HUDEP-2 (cell line): Measurements from ENCODE around the gene TMEM175.
A peak's percentile ranks its signal among the peaks of the same experiment; 100 is the strongest.

ENCODE experiments used
- DNase-seq, 76 experiments: peaks; one replicate each; lab custom pipeline; 2025; ENCODE audit not compliant: unreplicated experiment in 76 of 76; lab: John Stamatoyannopoulos, UW

Gene TMEM175

GRCh38 chr4:957231-957580, 24.9 kb downstream of the TMEM175 start:
- no peak for DNase-seq

GRCh38 chr4:957581-958313, 25.5 kb downstream of the TMEM175 start:
- DNase-seq: no peak

- DNase-seq: no peak
Measured at GRCh38 chr4:958314-958665, 26.0 kb downstream of the TMEM175 start.

- DNase-seq: no peak
Measured at GRCh38 chr4:958696-959337, 26.6 kb downstream of the TMEM175 start.

GRCh38 chr4:959338-960139, 27.3 kb downstream of the TMEM175 start:
- no peak for DNase-seq

- peak in 1 of 76 experiments; percentile 2 for DNase-seq
Measured at GRCh38 chr4:960140-960635, 27.9 kb downstream of the TMEM175 start.

- DNase-seq: no peak
Measured at GRCh38 chr4:960636-961350, 28.5 kb downstream of the TMEM175 start.

DNA sequence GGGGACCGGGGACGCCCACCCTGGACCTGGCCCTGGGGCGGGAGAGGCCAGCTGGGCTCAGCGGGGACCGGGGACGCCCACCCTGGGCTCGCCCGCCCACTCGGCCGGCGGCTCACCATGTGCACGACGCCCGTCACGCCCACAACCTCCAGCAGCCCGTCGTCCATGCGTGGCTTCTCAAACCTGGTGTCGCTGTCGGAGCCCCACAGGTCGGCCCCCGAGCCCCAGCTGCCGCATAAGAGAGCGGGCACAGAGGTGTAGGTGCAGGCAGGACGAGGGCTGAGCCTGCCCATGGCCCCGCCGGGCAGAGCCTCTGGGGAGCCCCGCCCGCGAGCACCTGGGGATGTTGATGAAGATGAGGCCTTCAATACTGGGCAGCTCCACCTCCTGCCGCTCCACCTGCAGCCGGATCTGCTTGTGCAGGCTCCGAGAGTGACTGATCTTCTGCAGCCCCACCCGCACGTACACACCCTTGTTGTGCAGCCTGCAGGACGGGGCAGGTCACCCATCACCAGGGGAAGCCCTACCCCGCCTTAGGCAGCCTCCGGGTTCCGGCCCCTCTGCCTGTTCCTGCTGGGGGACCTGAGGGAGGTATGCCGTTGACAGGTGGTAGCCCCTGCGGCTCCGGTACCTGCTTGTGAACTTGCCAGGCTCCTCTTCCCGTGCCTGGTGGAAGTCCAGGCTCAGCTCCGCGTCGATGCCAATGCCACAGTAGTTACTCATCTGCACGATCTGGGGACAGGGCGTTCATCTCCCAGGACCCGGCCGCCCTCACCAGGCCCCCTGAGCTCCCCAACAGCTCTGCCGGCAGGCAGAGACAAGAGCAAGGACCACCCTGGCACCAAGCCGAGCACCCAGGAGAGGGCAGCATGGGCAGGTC, 29.3 kb downstream of the TMEM175 start:
- DNase-seq: no peak

DNA sequence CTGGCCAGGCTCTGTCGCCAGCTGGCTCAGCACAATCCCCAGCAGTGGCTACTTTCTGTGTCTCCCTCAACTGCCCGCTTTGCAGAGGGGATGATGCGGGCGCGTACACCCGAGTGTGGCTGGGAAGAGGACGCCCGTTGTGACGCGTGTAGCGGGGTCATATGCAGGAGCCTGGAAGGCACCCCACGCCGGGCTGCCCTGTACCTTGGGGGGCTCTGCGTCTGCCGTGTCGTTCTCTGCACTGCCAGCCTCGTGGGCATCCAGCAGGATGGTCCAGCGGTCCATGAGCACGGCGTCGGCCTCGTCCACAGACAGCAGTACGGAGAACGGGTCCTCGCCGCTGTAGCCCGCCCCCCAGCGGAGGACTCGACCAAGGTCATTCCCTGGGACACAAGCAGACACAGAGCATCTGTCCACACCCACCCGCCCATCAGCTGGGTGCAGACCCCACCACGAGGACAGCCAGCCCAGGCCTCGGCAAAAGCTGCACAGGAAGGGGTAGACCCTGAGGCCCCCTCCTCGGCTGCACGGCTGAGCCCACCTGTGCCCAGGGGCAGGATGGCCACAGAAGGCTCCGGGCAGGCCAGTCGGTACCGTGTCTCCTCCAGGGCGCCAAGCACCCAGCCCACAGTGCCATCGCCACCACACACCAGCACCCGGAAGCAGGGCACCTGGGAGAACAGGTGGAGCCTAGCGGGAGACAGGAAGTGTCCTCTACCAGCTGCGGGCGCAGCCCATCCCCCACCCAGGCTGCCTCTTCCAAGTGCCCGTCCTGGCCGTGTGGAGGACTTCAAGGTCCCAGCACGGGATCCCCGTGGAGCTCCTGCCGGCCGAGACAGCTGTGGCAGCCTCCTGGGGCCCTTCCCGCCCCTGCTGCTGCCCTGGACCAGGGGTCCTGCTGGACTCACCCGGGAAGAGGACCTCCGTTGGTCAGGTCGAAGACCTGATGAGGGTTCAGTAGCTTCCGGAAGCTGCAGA, 30.3 kb downstream of the TMEM175 start:
- DNase-seq: no peak

- no peak for DNase-seq
Measured at GRCh38 chr4:963276-964225, 31.3 kb downstream of the TMEM175 start.

DNA sequence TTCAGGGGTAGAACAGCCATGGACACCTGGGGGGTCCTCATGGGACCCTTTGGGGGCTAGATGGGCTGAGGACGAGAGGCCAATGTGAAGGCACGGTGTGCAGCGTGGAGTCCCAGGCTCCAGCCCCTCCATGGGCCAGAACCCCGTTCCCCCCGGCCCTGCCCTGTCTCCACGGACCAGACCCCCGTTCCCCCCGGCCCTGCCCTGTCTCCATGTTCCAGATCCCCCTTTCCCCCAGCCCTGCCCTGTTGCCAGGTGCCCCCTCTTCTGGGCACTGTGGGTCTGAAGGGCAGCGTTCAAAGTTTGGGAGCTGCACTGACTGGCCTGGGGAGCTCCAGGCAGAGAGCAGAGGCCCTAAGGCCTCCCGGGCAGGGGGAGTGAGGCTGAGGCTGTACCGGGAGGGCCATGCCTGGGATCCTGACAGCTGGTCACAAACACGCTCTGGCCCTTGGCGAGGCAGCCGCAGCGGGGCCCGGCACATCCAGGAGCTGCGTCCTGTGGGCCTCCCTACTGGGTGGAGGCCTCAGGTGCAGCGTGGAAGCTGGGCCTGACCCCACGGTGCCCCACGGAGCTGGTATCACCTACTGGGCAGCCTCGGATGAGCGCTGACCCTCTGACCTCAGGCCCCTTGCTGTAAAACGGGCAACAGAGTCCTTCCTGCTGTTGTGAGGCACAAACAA, 32.2 kb downstream of the TMEM175 start:
- no peak for DNase-seq

DNA sequence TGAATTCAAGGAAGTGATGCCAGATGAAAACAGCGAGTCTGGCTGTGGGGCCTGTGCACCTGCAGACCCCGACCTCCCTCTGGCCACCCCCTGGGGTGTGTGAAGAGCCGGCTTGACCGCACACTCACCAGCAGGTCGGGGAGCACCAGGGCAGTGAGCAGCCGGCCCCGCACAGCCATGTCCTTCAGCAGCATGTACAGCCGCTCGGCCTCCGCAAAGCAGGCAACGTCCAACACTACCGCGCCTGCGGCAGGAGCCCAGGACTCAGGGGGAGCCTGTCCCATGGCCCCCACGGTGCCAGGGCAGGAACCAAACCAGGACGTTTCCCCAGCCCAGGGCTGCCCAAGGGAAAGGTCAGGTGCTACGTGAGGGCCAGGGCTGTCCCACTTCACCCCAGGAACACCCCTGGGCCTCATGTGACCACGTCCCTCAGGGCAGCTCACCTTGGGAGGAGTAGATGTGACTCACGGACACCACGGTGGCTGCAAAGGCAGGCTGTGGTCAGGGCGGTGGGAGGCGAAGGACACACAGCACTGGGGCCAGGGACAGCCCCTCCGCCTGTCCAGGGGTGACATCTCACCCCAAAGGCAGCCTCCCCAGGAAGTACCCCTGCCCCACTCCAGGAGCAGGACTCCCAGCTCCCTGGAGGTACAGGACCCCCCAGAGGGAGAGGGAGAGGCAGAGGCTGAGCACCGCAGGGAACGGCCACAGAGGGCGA, 32.9 kb downstream of the TMEM175 start:
- DNase-seq: no peak

- DNase-seq: no peak
Measured at GRCh38 chr4:965766-966134, 33.5 kb downstream of the TMEM175 start.

- no peak for DNase-seq
Measured at GRCh38 chr4:966266-967112, 34.2 kb downstream of the TMEM175 start.
